ENCODE data around the gene SH3TC2. TPM values are rescaled to one million over a fixed set of nuclear protein-coding genes. Genes with fewer than 3 reads are reported as not detected.

Gene SH3TC2
- total and polyA plus RNA-seq, 8 donors = under 0.01 to 3.1 (median 0.46) TPM; not detected in 1

DNA sequence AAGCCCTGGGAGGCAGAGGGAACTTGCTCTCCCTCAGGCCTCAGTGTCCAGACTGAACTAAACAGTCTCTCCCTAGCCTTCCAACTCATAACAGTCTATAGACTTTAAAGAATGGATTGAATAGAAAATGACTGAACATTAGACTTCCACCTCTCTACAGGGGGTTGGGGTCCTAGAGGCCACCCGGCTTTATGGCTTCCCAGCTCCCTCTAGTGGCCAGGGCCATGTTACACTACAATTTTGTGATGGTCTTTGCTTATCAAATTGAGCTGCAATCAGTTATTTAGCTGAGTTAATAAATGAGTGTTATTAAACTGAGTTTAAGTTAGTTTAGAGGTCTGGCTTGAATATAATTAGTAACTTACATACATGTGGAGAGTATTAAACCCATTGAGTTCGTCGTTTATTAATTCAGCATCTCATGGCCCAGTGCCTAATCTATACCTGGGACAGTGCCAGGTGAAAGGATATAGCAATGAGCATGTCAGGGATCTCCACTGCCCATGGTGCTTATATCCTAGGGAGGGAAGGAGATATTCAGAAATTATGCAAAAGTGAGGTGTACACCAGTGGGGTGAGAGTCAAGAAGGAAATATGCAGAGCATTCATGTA lies 105.2 kb downstream of the SH3TC2 start:
- 10 to 31% (median 23%) methylated on average over 3 of the region's 3 CpGs for WGBS, 5 donors
- intact Hi-C loops (cut with DNase I; ENCODE audit: low total_unique reads) = no loop called here

DNA sequence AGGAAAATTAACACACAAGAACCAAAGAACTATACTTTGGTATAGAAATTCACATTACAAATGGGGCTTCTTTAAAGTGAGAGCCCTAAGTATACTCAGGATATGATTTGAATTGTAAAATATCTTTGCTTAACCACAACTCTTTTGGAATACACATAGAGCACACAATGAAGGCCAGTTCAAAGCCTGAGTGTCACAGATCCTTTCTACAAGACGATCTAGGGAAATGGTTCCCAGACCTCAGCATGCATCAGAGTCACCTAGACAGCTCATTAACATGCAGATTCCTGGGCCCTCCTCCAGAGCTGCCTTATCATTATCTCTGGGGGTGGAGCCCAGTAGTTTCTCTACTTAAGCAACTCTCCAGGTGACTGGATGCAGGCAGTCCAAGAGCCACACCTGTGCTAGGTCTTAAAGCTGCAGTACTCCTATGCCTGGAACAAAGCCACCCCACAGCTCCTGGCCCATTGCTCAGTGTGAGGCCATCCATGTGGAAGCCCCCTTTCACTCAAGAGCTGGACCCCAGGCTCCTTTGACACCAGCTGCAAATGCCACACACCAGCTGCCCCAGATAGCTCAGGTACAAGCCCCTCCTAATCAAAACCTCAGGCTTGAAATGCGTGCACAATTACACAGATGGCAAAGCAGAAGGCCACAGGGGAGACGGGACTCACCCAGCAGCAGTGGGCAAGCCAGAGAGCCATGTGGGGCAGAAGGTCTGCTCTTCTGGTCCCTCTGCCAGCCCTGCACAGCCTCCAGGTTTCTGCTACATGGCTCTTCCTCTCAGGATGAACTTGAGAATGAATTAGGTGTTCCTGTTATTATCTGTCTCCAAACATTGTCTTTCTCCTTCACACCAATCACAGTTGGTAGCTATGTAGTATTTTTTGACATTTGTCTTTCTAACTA lies 106.1 kb downstream of the SH3TC2 start:
- intact Hi-C loops (cut with DNase I; ENCODE audit: low total_unique reads) = no loop called here
- no peaks in the 10 kb centered on the region for H3K27me3 ChIP-seq
- H3K4me3 ChIP-seq = no peak overlapping the region
- H3K27ac ChIP-seq = peak overlapping the region in 1 of 5 donors; percentile 36
- no peaks in the 10 kb centered on the region for H3K9me3 ChIP-seq
- no peak for TF ChIP-seq EP300 (IDR thresholded peaks at IDR 0.05)
- TF ChIP-seq POLR2AphosphoS5 (IDR thresholded peaks at IDR 0.05) = peak in 2 of 3 donors; percentile 31 to 52
- DNase-seq = peak; percentile 32 to 57
- peaks cover 0 to 16% (median 4%) of the 10 kb centered on the region in 4 donors for H3K4me1 ChIP-seq
- WGBS, 5 donors = 68 to 82% (median 71%) methylated on average over 3 of the region's 3 CpGs
- H3K36me3 ChIP-seq = no peaks in the 10 kb centered on the region

More for the DNA sequence above, 105.2 kb downstream of the SH3TC2 start:
- Histone ChIP-seq H3K27me3 (no peaks in the 10 kb centered on the region), H3K27ac (no peak overlapping the region), H3K9me3 (no peaks in the 10 kb centered on the region), H3K4me3 (no peak overlapping the region), H3K4me1 (peaks cover 0 to 16% (median 5%) of the 10 kb centered on the region in 4 donors), H3K36me3 (no peaks in the 10 kb centered on the region)
- DNase-seq = peak; percentile 45 to 49
- TF ChIP-seq POLR2A (IDR thresholded peaks at IDR 0.05) (no peak), EP300 (IDR thresholded peaks at IDR 0.05) (no peak)
- TF ChIP-seq, protein P1, sequence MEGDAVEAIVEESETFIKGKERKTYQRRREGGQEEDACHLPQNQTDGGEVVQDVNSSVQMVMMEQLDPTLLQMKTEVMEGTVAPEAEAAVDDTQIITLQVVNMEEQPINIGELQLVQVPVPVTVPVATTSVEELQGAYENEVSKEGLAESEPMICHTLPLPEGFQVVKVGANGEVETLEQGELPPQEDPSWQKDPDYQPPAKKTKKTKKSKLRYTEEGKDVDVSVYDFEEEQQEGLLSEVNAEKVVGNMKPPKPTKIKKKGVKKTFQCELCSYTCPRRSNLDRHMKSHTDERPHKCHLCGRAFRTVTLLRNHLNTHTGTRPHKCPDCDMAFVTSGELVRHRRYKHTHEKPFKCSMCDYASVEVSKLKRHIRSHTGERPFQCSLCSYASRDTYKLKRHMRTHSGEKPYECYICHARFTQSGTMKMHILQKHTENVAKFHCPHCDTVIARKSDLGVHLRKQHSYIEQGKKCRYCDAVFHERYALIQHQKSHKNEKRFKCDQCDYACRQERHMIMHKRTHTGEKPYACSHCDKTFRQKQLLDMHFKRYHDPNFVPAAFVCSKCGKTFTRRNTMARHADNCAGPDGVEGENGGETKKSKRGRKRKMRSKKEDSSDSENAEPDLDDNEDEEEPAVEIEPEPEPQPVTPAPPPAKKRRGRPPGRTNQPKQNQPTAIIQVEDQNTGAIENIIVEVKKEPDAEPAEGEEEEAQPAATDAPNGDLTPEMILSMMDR (IDR thresholded peaks at IDR 0.05) = peak in 4 of 7 experiments; percentile 61 to 74 (median 68)

Small RNAs within 50 kb of the gene (small RNA-seq; reads per million reads assigned to genes)
- gene MIR584 (3.7 to 5.7 (median 4.4) reads per million in 4 donors), gene RNU6-732P (0 reads per million in 4 donors)

Other genes starting within 250 kb of the SH3TC2 start
- 10 to 100 TPM in 1 of 5 donors, 1 to 10 TPM in 3, not detected in 1; 4.2 to 20.4 (median 7.2) TPM for gene ADRB2, start 236.5 kb downstream of the SH3TC2 start, total RNA-seq
- gene ADRB2, start 236.5 kb downstream of the SH3TC2 start, polyA plus RNA-seq = 1 to 10 TPM in 2 of 3 donors, under 1 TPM in 1; 0.37 to 2.6 (median 1.7) TPM
- gene ABLIM3, start 78.4 kb upstream of the SH3TC2 start, total RNA-seq = 10 to 100 TPM in 2 of 5 donors, 1 to 10 TPM in 3; 4.6 to 17.1 (median 8.8) TPM
- gene ABLIM3, start 78.4 kb upstream of the SH3TC2 start, polyA plus RNA-seq = 10 to 100 TPM in 2 of 3 donors, 1 to 10 TPM in 1; 8.2 to 21.4 (median 11.8) TPM
- 10 to 100 TPM in 3 of 5 donors, 1 to 10 TPM in 1, under 1 TPM in 1; 0.29 to 66.5 (median 14.0) TPM for gene AFAP1L1, start 208.8 kb upstream of the SH3TC2 start, total RNA-seq
- gene AFAP1L1, start 208.8 kb upstream of the SH3TC2 start, polyA plus RNA-seq = 1 to 10 TPM; 1.5 to 2.7 (median 1.8) TPM